GM18517 (cell line): Measurements from ENCODE around the gene PNKD.
A peak's percentile ranks its signal among the peaks of the same experiment; 100 is the strongest.
"Not testable (repeated sequence)": the region's sequence is repeated elsewhere in the genome, so short reads cannot be mapped to it uniquely, and the experiment has no call there.

Experiments used
- ATAC-seq: cut with Tn5 transposase; IDR thresholded peaks from one replicate; pipeline ENCODE4 v1.9.1; 2021; ENCODE audit warnings: mild to moderate bottlenecking, moderate library complexity; ENCODE audit not compliant: unreplicated experiment

PNKD gene

GRCh38 chr2:218314764-218315163 is 44.4 kb downstream of the PNKD start:
- not testable (repeated sequence) for ATAC-seq

- ATAC-seq = no peak
Observed at GRCh38 chr2:218315397-218315796, 45.1 kb downstream of the PNKD start.

- no peak for ATAC-seq
Observed at GRCh38 chr2:218317303-218317630, 46.9 kb downstream of the PNKD start.

GRCh38 chr2:218317835-218318234 is 47.5 kb downstream of the PNKD start:
- no peak for ATAC-seq

- ATAC-seq = no peak
Observed at GRCh38 chr2:218318241-218318640, 47.9 kb downstream of the PNKD start.

GRCh38 chr2:218319813-218320365 is 49.6 kb downstream of the PNKD start:
- ATAC-seq = no peak

- no peak for ATAC-seq
Observed at GRCh38 chr2:218320704-218321336, 50.5 kb downstream of the PNKD start.

- ATAC-seq = peak; percentile 63
Observed at GRCh38 chr2:218322768-218323525, 52.6 kb downstream of the PNKD start.

- ATAC-seq = no peak
Observed at GRCh38 chr2:218323526-218324472, 53.5 kb downstream of the PNKD start.

- no peak for ATAC-seq
Observed at GRCh38 chr2:218325566-218326160, 55.3 kb downstream of the PNKD start.

- no peak for ATAC-seq
Observed at GRCh38 chr2:218326315-218326714, 56.0 kb downstream of the PNKD start.

- no peak for ATAC-seq
Observed at GRCh38 chr2:218327451-218328210, 57.3 kb downstream of the PNKD start.

- no peak for ATAC-seq
Observed at GRCh38 chr2:218328294-218328693, 58.0 kb downstream of the PNKD start.

GRCh38 chr2:218329027-218329825 is 58.9 kb downstream of the PNKD start:
- ATAC-seq = peak; percentile 42

GRCh38 chr2:218329826-218330593 is 59.7 kb downstream of the PNKD start:
- ATAC-seq = peak; percentile 34

- no peak for ATAC-seq
Observed at GRCh38 chr2:218331745-218332144, 61.4 kb downstream of the PNKD start.

GRCh38 chr2:218332288-218332687 is 62.0 kb downstream of the PNKD start:
- no peak for ATAC-seq

- ATAC-seq = no peak
Observed at GRCh38 chr2:218332920-218333645, 62.8 kb downstream of the PNKD start.
